Hepatocyte (in vitro differentiated cells): ENCODE measurements around the gene PRMT7. TPM values are rescaled to one million over a fixed set of nuclear protein-coding genes. Genes with fewer than 3 reads are reported as not detected.

Source experiments
- DNase-seq: peaks from one replicate; pipeline ENCODE4 v3.0.0-alpha.2; 2016; ENCODE audit warnings: low spot score
- H2AFZ ChIP-seq: fragments of 200-600 bp; sonication (generic); 2 replicates; pipeline ENCODE4 v1.6.0; 2016; ENCODE audit warnings: antibody characterized with exemption, mild to moderate bottlenecking
- H3K27ac ChIP-seq: fragments of 200-600 bp; sonication (generic); 2 replicates; pipeline ENCODE4 v1.5.1; 2016; ENCODE audit warnings: mild to moderate bottlenecking
- H3K27me3 ChIP-seq: fragments of 200-600 bp; sonication (generic); 2 replicates; pipeline ENCODE4 v1.6.1; 2016
- H3K36me3 ChIP-seq: fragments of 200-600 bp; sonication (generic); replicated peaks from 2 replicates; pipeline ENCODE4 v1.5.1; 2016; ENCODE audit warnings: low read depth; ENCODE audit not compliant: insufficient read depth
- H3K4me1 ChIP-seq: fragments of 200-600 bp; sonication (generic); 2 replicates; pipeline ENCODE4 v1.5.1; 2016; ENCODE audit warnings: mild to moderate bottlenecking, moderate library complexity; ENCODE audit not compliant: insufficient read depth
- H3K4me2 ChIP-seq: fragments of 200-600 bp; sonication (generic); 2 replicates; pipeline ENCODE4 v1.6.0; 2016
- H3K4me3 ChIP-seq: fragments of 200-600 bp; sonication (generic); 2 replicates; pipeline ENCODE4 v1.5.1; 2016; ENCODE audit warnings: mild to moderate bottlenecking
- H3K79me2 ChIP-seq: fragments of 200-600 bp; sonication (generic); 2 replicates; pipeline ENCODE4 v1.6.0; 2017; ENCODE audit warnings: mild to moderate bottlenecking
- H3K9me2 ChIP-seq: fragments of 200-600 bp; sonication (generic); replicated peaks from 2 replicates; pipeline ENCODE4 v1.6.0; 2017; ENCODE audit warnings: mild to moderate bottlenecking; ENCODE audit not compliant: insufficient read depth
- H3K9me3 ChIP-seq: fragments of 200-600 bp; sonication (generic); 2 replicates; pipeline ENCODE4 v1.5.1; 2016; ENCODE audit warnings: low read depth, mild to moderate bottlenecking
- H4K20me1 ChIP-seq: fragments of 200-600 bp; sonication (generic); 2 replicates; pipeline ENCODE4 v1.6.0; 2016; ENCODE audit warnings: mild to moderate bottlenecking; ENCODE audit not compliant: insufficient read depth, poor library complexity, severe bottlenecking
- EZH2 ChIP-seq: fragments of 200-600 bp; sonication (generic); IDR thresholded peaks from 2 replicates; pipeline ENCODE4 v1.6.1; 2016; ENCODE audit warnings: antibody characterized with exemption, mild to moderate bottlenecking, borderline replicate concordance
- EZH2phosphoT487 ChIP-seq: fragments of 200-600 bp; sonication (generic); IDR thresholded peaks from one replicate; pipeline ENCODE4 v1.6.1; 2018; ENCODE audit warnings: antibody characterized with exemption, mild to moderate bottlenecking, low read depth, moderate library complexity; ENCODE audit not compliant: unreplicated experiment, severe bottlenecking
- WGBS: methylation state at CpG from one replicate; pipeline ENCODE4 v1.1.6; 2016; ENCODE audit warnings: low lambda C conversion rate; ENCODE audit errors: missing lambda C conversion rate; 5-methylcytosine and 5-hydroxymethylcytosine counted together
- polyA plus RNA-seq: library from polyadenylated mRNA; unstranded; fragments of >200 nt; fragmentation: Nextera tagmentation; extraction: Ambion mirVana; gene quantifications from 2 replicates; pipeline ENCODE4 v1.2.1, GENCODE V29; 2016
- total RNA-seq: library from RNA; depleted of rRNA; stranded (reverse); fragments of >200 nt; gene quantifications from 2 replicates; pipeline ENCODE4 v1.2.3, GENCODE V29; 2014
- TF ChIP-seq, protein P1 (sequence below): fragments of 200-600 bp; sonication (generic); IDR thresholded peaks from 2 replicates; pipeline ENCODE4 v1.5.1; 2016; ENCODE audit warnings: antibody characterized with exemption, mild to moderate bottlenecking; ENCODE audit not compliant: poor library complexity

PRMT7 gene
- total and polyA plus RNA-seq, 2 experiments from 2014 or later: 41.1 to 43.6 TPM

DNA sequence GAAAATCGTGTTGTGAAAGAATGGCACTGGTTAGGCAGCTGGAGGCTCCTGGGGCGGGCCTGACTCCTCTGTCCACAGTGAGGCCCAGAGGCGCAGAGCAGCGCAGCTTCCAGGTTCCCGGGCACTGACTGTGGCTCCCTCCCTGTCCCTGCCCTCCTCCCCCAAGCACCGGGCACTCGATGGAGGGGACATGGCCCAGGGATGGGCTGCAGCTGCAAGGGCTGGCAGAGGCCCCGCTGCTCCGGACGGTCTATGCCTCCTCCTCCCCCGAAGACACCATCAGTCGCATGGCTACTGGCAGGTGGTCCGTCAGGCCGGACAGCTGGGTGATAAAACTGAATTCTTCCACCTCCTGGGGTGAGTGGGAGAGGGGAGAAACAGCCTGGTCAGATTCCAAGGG is 50.1 kb downstream of the PRMT7 start:
- no peaks in the 10 kb centered on the region for H3K79me2 ChIP-seq
- no peaks in the 10 kb centered on the region for H3K36me3 ChIP-seq
- H3K4me2 ChIP-seq: no peak overlapping the region
- no peak for TF ChIP-seq EZH2
- TF ChIP-seq, protein P1, sequence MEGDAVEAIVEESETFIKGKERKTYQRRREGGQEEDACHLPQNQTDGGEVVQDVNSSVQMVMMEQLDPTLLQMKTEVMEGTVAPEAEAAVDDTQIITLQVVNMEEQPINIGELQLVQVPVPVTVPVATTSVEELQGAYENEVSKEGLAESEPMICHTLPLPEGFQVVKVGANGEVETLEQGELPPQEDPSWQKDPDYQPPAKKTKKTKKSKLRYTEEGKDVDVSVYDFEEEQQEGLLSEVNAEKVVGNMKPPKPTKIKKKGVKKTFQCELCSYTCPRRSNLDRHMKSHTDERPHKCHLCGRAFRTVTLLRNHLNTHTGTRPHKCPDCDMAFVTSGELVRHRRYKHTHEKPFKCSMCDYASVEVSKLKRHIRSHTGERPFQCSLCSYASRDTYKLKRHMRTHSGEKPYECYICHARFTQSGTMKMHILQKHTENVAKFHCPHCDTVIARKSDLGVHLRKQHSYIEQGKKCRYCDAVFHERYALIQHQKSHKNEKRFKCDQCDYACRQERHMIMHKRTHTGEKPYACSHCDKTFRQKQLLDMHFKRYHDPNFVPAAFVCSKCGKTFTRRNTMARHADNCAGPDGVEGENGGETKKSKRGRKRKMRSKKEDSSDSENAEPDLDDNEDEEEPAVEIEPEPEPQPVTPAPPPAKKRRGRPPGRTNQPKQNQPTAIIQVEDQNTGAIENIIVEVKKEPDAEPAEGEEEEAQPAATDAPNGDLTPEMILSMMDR: no peak
- no peak for TF ChIP-seq EZH2phosphoT487
- H2AFZ ChIP-seq: no peak overlapping the region
- no peak overlapping the region for H3K27ac ChIP-seq
- no peaks in the 10 kb centered on the region for H3K9me3 ChIP-seq
- no peaks in the 10 kb centered on the region for H4K20me1 ChIP-seq
- H3K4me1 ChIP-seq: peaks cover 10% of the 10 kb centered on the region
- no peaks in the 10 kb centered on the region for H3K9me2 ChIP-seq
- H3K27me3 ChIP-seq: no peaks in the 10 kb centered on the region
- no peak overlapping the region for H3K4me3 ChIP-seq
- WGBS: 92% methylated on average over 14 of the region's 14 CpGs
- no peak for DNase-seq

DNA sequence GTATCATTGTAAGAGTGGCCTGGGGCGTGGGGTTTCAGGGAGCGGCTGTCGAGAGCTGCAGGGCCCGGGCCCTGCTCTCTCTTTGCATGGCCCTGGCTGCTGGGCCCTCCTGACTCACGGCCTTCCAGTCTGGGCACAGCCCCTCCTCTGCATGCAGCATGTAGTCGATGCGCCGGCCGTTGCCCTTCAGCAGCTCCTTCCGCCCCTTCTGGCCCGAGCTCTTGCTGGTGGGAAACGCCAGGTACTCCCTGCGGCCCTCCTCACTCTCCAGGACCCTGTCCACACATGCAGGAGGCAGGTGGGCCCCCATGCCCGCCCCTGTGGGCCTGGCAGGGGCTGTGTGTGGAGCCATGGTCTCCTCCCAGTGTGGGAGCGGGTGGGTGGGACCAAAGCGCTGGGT is 50.7 kb downstream of the PRMT7 start:
- Histone ChIP-seq H3K4me2 (no peak overlapping the region), H3K9me2 (no peaks in the 10 kb centered on the region), H3K27me3 (no peaks in the 10 kb centered on the region), H2AFZ (no peak overlapping the region), H3K9me3 (no peaks in the 10 kb centered on the region), H3K4me1 (peaks cover 10% of the 10 kb centered on the region), H3K27ac (no peak overlapping the region), H4K20me1 (no peaks in the 10 kb centered on the region), H3K4me3 (no peak overlapping the region), H3K79me2 (no peaks in the 10 kb centered on the region), H3K36me3 (no peaks in the 10 kb centered on the region)
- WGBS: 90% methylated on average over 16 of the region's 16 CpGs
- no peak for DNase-seq
- TF ChIP-seq EZH2phosphoT487 (no peak), EZH2 (no peak)
- TF ChIP-seq, protein P1: no peak

DNA sequence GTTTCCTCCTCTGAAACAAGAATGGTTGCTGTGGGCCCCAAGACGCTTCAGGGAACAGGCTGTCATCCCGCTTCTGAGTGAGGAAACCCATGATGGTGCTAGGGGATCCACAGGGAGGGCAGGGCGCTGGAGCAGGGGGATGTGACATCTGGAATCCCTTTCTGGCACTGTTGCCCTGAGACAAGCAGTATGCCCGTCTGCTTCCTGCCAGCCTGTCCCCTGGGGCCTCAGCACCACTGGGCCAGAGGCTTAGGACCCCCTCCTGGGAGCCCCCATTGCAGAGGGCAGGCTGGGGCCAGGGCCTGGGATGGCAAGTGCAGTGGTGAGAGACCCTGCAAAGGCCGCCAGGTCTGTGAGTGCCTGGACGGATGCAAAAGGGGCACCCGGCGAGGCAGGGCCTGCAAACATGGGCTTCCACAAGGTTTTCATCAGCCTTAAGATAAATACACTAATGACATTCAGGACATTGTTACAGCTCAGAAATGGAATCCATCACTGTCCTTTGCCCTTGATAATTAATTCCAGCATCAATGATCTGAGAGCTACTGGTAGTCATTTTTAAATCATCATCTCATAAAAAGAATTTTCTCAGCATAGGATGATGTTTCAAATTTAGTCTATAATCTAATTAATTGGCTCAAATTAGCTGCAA is 51.6 kb downstream of the PRMT7 start:
- Histone ChIP-seq H3K79me2 (no peaks in the 10 kb centered on the region), H3K4me2 (no peak overlapping the region), H3K27ac (no peak overlapping the region), H3K36me3 (no peaks in the 10 kb centered on the region), H3K4me3 (no peak overlapping the region), H3K27me3 (no peaks in the 10 kb centered on the region), H4K20me1 (no peaks in the 10 kb centered on the region), H3K9me2 (no peaks in the 10 kb centered on the region), H3K4me1 (peaks cover 10% of the 10 kb centered on the region), H3K9me3 (no peaks in the 10 kb centered on the region), H2AFZ (no peak overlapping the region)
- DNase-seq: no peak
- 73% methylated on average over 8 of the region's 8 CpGs for WGBS
- TF ChIP-seq, protein P1: no peak
- TF ChIP-seq EZH2phosphoT487 (no peak), EZH2 (no peak)
